Measurements from ENCODE around the gene PRDM12.

DNA sequence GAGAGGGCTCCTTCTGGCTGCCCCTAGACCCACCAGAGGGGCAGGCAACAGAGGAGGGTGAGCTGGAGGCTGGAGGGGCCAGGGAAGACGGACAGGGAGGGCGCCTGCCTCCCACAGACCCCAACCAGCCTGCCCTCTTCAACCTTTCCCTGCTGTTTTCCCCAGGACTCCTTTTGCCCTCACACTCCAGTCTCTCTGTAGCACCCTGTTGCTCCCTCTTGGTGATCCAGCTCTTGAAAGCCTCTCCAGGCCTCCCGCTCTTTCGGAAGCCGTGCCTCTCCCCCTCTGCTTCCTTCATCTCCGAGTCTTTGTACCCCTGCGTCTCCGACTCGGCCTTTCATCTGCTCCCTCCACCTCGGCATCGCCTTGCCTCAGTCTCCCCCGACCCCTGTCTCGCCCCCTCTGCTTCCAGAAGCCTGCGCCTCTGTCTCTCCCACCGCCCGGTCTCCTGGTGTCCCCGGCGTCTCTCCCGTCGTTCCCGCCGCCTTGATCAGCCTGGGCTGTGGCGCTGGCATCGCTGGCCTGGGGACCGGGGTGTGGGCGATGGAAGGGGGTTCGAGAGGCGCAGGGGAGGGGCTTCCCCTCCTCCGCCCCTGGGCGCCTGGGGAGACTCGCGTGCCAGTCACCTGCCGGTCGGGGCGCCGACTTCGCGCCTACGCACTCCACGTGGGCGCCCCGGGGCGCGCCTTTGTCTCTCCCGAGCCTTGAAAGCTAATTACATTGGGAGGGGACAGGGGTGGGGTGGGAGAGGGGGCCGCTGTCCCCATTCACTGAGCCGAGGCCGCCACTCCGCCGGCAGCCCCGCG is 5.3 kb upstream of the PRDM12 start:
- TF ChIP-seq, protein P1, sequence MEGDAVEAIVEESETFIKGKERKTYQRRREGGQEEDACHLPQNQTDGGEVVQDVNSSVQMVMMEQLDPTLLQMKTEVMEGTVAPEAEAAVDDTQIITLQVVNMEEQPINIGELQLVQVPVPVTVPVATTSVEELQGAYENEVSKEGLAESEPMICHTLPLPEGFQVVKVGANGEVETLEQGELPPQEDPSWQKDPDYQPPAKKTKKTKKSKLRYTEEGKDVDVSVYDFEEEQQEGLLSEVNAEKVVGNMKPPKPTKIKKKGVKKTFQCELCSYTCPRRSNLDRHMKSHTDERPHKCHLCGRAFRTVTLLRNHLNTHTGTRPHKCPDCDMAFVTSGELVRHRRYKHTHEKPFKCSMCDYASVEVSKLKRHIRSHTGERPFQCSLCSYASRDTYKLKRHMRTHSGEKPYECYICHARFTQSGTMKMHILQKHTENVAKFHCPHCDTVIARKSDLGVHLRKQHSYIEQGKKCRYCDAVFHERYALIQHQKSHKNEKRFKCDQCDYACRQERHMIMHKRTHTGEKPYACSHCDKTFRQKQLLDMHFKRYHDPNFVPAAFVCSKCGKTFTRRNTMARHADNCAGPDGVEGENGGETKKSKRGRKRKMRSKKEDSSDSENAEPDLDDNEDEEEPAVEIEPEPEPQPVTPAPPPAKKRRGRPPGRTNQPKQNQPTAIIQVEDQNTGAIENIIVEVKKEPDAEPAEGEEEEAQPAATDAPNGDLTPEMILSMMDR (IDR thresholded peaks at IDR 0.05 in 4 of 5, conservative IDR thresholded peaks at IDR 0.05 in 1 of 5): no peak
- TF ChIP-seq POLR2A (IDR thresholded peaks at IDR 0.05): no peak
